Smooth muscle cell (in vitro differentiated cells): ENCODE results near the gene BANP. TPM values are rescaled to one million over a fixed set of nuclear protein-coding genes. Genes with fewer than 3 reads are reported as not detected.

Experiments used
- DNase-seq: peaks from one replicate; lab custom pipeline; 2025; ENCODE audit not compliant: unreplicated experiment; lab: John Stamatoyannopoulos, UW
- H2AFZ ChIP-seq: fragments of 200-600 bp; sonication (generic); 2 replicates; pipeline ENCODE4 v1.6.0; 2016; ENCODE audit warnings: antibody characterized with exemption, low read depth, mild to moderate bottlenecking
- H3F3A ChIP-seq: fragments of 200-600 bp; sonication (generic); 2 replicates; pipeline ENCODE4 v1.6.0; 2017; ENCODE audit warnings: antibody characterized with exemption, low read depth
- H3K27ac ChIP-seq: fragments of 200-600 bp; sonication (generic); 2 replicates; pipeline ENCODE4 v1.5.1; 2016; ENCODE audit warnings: low read depth, mild to moderate bottlenecking
- H3K27me3 ChIP-seq: fragments of 200-600 bp; sonication (generic); 2 replicates; pipeline ENCODE4 v1.6.1; 2016; ENCODE audit warnings: low read depth, mild to moderate bottlenecking
- H3K36me3 ChIP-seq: fragments of 200-600 bp; sonication (generic); 2 replicates; pipeline ENCODE4 v1.5.1; 2016; ENCODE audit warnings: low read depth
- H3K4me1 ChIP-seq: fragments of 200-600 bp; sonication (generic); 2 replicates; pipeline ENCODE4 v1.5.1; 2016; ENCODE audit warnings: low read depth
- H3K4me2 ChIP-seq: fragments of 200-600 bp; sonication (generic); 2 replicates; pipeline ENCODE4 v1.6.0; 2016; ENCODE audit warnings: mild to moderate bottlenecking
- H3K4me3 ChIP-seq: fragments of 200-600 bp; sonication (generic); 2 replicates; pipeline ENCODE4 v1.5.1; 2016; ENCODE audit warnings: mild to moderate bottlenecking
- H3K79me2 ChIP-seq: fragments of 200-600 bp; sonication (generic); 2 replicates; pipeline ENCODE4 v1.6.0; 2016; ENCODE audit warnings: low read depth, mild to moderate bottlenecking
- H3K9ac ChIP-seq: fragments of 200-600 bp; sonication (generic); 2 replicates; pipeline ENCODE4 v1.6.0; 2016; ENCODE audit warnings: low read depth
- H3K9me3 ChIP-seq: fragments of 200-600 bp; sonication (generic); replicated peaks from 2 replicates; pipeline ENCODE4 v1.5.1; 2016; ENCODE audit warnings: low read depth
- H4K20me1 ChIP-seq: fragments of 200-600 bp; sonication (generic); 2 replicates; pipeline ENCODE4 v1.6.0; 2016; ENCODE audit warnings: low read depth
- CTCF ChIP-seq: fragments of 200-600 bp; sonication (generic); IDR thresholded peaks from 2 replicates; pipeline ENCODE4 v1.5.1; 2017; ENCODE audit warnings: borderline replicate concordance, mild to moderate bottlenecking, antibody characterized with exemption; ENCODE audit not compliant: insufficient read depth, poor library complexity, severe bottlenecking
- WGBS: methylation state at CpG from one replicate; pipeline ENCODE4 v1.1.7; 2016; ENCODE audit warnings: low lambda C conversion rate; 5-methylcytosine and 5-hydroxymethylcytosine counted together
- polyA plus RNA-seq: library from polyadenylated mRNA; unstranded; fragments of >200 nt; fragmentation: Nextera tagmentation; extraction: Ambion mirVana; gene quantifications from 2 replicates; pipeline ENCODE4 v1.2.1, GENCODE V29; 2016
- total RNA-seq: library from RNA; depleted of rRNA; stranded (reverse); fragments of >200 nt; gene quantifications from 2 replicates; pipeline ENCODE4 v1.2.3, GENCODE V29; 2014

The BANP gene
- total and polyA plus RNA-seq, 2 experiments from 2014 or later, result 11.5 to 19.5 TPM

- Histone ChIP-seq H2AFZ (no peak overlapping the region), H3K79me2 (peaks cover 69% of the 10 kb centered on the region), H4K20me1 (peaks cover 15% of the 10 kb centered on the region), H3K4me2 (peak overlapping the region; percentile 58), H3K4me1 (peaks cover 4% of the 10 kb centered on the region), H3F3A (peaks cover 11% of the 10 kb centered on the region), H3K36me3 (no peaks in the 10 kb centered on the region), H3K9me3 (no peaks in the 10 kb centered on the region), H3K27me3 (no peaks in the 10 kb centered on the region), H3K9ac (peak overlapping the region; percentile 74), H3K27ac (peak overlapping the region; percentile 90), H3K4me3 (no peak overlapping the region)
- TF ChIP-seq CTCF, result no peak
- no peak for DNase-seq
- 82% methylated on average over 19 of the region's 19 CpGs for WGBS
These were observed 12.9 kb downstream of the BANP start for GRCh38 chr16:87964049-87964659.

GRCh38 chr16:87965417-87965816 lies 14.2 kb downstream of the BANP start:
- DNase-seq, result no peak
- Histone ChIP-seq H3K27me3 (no peaks in the 10 kb centered on the region), H3K9me3 (no peaks in the 10 kb centered on the region), H2AFZ (no peak overlapping the region), H4K20me1 (peaks cover 7% of the 10 kb centered on the region), H3F3A (peaks cover 15% of the 10 kb centered on the region), H3K36me3 (no peaks in the 10 kb centered on the region), H3K9ac (no peak overlapping the region), H3K4me2 (no peak overlapping the region), H3K27ac (no peak overlapping the region), H3K79me2 (peaks cover 63% of the 10 kb centered on the region), H3K4me1 (peaks cover 4% of the 10 kb centered on the region), H3K4me3 (no peak overlapping the region)
- WGBS, result 97% methylated on average over 3 of the region's 11 CpGs
- TF ChIP-seq CTCF, result no peak

- peaks cover 15% of the 10 kb centered on the region for H3F3A ChIP-seq
- H3K27ac ChIP-seq, result peak overlapping the region; percentile 51
- H3K9me3 ChIP-seq, result peaks cover 2% of the 10 kb centered on the region
- peaks cover 4% of the 10 kb centered on the region for H3K4me1 ChIP-seq
- TF ChIP-seq CTCF, result no peak
- H3K27me3 ChIP-seq, result no peaks in the 10 kb centered on the region
- no peaks in the 10 kb centered on the region for H3K36me3 ChIP-seq
- H3K9ac ChIP-seq, result no peak overlapping the region
- H2AFZ ChIP-seq, result no peak overlapping the region
- WGBS, result 89% methylated on average over 5 of the region's 5 CpGs
- DNase-seq, result no peak
- H3K79me2 ChIP-seq, result peaks cover 60% of the 10 kb centered on the region
- no peak overlapping the region for H3K4me2 ChIP-seq
- H3K4me3 ChIP-seq, result no peak overlapping the region
- H4K20me1 ChIP-seq, result peaks cover 3% of the 10 kb centered on the region
These were observed 14.9 kb downstream of the BANP start for GRCh38 chr16:87966064-87966645.
